GM18909 (cell line): Measurements from ENCODE around the gene RTP1.
"Not testable (repeated sequence)": the region's sequence is repeated elsewhere in the genome, so short reads cannot be mapped to it uniquely, and the experiment has no call there.

Experiments used
- ATAC-seq: cut with Tn5 transposase; IDR thresholded peaks from one replicate; pipeline ENCODE4 v1.9.1; 2021; ENCODE audit warnings: mild to moderate bottlenecking; ENCODE audit not compliant: unreplicated experiment, poor library complexity

RTP1 gene

DNA sequence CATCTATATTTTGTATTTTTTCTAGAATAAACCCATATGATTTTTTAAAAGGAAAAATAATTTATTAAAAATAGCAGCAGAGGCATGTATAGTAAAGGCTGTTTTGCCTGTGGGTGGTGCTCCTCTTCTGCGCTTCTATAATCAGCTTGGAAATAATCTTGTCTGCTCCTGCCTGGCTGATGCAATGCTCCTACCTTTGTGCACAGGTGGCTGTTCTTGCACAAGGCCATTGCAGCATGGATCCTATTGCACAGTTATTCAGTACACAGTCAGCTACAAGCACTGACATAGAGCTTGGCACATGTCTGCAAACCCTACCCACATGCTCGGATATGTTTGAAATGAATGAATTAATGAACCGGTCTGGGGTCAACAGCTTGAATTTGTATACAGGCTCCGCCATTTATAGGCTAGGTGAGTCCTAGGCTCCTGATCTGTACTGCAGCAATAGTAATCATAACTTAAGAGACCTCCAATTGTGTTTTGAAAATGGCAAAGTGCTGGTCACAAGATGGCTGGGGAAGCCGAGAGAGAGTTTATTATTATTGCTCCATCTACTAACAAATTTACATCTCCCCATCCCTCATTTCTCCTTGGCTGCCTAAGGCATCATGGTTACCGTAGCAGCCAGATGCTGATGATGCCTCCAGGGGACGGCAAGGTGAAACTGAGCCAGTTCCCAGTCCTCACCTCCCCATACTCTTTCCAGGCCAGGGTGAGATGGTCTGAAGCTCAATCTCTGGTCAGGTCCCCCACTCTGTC, 532 bp upstream of the RTP1 start:
- no peak for ATAC-seq

GRCh38 chr3:187198490-187198889, 1.2 kb downstream of the RTP1 start:
- ATAC-seq: no peak

DNA sequence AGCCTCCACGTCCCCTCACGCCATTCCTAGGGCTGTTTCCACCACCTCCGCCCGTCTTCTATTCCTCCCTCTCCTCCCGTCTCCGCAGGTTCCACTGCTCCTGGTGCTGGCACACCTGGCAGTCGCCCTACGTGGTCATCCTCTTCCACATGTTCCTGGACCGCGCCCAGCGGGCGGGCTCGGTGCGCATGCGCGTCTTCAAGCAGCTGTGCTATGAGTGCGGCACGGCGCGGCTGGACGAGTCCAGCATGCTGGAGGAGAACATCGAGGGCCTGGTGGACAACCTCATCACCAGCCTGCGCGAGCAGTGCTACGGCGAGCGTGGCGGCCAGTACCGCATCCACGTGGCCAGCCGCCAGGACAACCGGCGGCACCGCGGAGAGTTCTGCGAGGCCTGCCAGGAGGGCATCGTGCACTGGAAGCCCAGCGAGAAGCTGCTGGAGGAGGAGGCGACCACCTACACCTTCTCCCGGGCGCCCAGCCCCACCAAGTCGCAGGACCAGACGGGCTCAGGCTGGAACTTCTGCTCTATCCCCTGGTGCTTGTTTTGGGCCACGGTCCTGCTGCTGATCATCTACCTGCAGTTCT, 2.3 kb downstream of the RTP1 start:
- not testable (repeated sequence) for ATAC-seq

- no peak for ATAC-seq
Observed at GRCh38 chr3:187205683-187206082, 8.4 kb downstream of the RTP1 start.

DNA sequence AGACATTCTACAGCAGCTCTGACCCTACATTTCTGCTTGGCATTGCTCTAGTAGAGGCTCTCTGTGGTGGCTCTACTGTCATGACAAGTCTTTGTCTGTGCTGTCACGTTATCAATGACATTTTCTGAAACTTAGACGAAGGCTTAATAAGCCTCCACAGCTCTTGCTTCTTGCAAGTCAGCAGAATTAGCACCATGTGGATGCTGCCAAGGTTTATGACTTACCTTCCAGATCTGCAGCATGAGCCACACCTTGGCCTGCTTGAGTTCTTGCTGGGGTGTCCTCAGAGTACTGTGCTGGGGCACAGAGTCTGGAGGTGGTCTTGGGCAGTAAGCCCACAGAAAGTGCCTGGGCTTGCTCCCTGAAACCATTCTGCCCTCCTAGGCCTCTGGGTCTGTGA, 9.8 kb downstream of the RTP1 start:
- no peak for ATAC-seq

DNA sequence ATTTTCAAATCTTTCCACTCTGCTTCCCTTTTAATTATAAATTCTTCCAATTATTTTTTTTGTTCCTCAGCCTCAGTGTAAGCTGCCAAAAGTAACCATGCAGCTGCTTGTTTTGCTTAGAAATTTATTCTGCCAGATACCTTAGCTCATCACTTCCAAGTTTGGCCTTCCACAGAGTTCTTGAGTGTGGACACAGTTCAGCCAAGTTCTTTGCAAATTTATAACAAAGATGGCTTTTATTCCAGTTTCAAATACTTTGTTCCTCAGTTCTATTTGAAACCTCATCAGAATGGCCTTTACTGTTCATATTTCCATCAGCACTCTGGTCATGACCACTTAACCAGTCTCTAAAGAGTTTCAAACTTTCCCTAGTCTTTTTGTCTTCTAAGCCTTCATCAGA, 10.3 kb downstream of the RTP1 start:
- ATAC-seq: no peak

DNA sequence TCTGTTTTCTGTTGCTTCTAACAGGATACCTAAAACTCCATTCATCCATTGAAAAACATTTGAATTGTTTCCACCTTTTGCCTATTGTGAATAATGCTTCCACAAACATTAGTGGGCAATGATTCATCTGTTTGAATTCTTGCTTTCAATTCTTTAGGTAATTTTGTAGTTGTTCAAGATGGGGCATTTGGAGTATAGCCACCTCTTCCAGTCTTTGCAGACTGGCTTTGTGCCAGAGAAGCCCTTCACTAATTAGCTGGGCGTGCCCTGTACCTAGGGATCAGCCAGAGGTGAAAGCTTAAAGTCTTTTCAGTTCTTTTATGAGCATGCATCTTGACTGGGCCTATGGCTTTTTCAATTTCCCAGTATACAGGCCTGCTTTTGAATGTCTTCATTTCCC, 10.9 kb downstream of the RTP1 start:
- ATAC-seq: no peak

GRCh38 chr3:187209491-187209890, 12.2 kb downstream of the RTP1 start:
- ATAC-seq: no peak

- ATAC-seq: no peak
Observed at GRCh38 chr3:187210091-187210490, 12.8 kb downstream of the RTP1 start.

DNA sequence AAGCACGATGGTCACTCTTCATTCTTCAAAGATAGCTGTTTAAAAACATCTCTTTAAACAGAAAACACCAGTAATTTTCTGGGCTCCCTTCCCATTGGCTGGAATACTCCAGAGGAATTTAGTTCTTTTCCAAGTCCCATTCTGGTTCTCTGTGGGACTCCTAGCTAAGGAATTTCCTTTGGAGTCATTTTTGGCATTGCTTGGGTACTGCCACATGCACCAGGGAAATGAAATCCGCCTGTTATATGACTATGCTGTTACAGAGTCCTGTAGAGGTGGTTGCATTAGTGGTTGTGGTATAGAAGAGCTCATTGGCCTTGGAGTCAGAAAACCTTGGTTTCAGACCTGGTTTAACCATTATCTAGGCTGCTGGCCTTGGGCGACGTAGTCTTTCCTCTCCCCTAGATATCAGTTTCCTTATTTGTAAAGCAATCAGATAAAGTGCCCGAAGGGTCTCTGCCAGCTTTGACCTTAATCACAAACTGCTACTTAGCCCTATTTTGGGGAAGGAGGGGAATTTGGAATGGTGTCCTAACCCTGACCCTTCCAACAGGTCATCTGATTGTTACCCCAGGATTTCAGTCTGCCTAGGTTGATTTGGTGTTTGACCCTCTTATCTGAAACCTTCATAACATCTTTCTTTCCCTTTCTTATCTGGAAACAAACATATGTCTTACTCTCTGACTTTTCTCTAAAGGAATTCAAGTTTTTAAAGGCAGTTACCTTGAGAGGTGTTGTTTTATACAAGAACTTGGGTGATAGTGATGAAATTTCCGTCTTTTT, 13.4 kb downstream of the RTP1 start:
- peak; percentile 98 for ATAC-seq

DNA sequence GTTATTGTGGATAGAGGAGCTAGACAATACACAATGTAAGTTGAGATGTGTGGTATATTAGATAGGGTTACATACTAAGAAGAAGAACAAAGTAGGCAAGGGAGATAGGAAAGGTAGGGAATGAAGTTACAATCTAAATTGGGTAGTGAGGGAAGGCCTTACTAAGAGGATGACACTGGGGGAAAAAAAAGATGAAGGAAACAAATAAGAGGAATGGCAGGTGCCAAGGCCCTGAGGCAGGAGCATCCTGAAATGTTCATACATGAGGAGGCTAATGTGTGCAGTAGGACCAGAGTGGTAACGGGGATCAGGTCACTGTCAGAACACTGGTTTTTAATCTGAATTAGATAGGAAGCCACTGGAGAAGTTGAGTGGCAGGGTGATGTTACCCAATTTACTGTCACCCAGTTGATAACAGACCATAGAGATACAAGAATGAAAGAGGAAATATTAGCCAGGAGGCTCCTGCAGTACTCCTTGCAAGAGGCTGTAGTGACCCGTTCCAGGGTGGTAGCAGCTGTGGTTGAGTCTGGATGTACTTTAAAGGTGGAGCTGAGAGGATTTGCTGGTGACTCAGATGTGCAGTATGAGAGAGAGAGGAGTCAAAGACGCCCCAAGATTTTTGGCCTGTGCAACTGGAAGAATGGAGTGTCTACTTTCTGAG, 14.4 kb downstream of the RTP1 start:
- no peak for ATAC-seq

DNA sequence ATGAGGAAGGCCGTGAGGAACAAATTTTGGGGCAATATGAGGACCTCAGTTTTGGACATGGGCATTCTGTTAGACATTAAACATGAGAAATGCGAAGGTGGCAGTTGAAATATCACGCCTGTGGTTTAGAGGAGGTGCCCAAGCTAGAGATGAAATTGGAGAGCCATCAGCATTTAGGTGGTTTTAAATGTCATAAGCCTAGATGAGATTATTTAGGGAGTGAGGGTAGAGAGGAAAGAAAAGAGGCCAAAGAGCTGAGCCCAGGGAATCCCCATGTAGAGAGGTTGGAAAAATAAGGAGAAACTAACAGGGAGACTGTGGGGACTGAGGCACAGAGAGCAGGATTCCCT, 14.9 kb downstream of the RTP1 start:
- no peak for ATAC-seq

DNA sequence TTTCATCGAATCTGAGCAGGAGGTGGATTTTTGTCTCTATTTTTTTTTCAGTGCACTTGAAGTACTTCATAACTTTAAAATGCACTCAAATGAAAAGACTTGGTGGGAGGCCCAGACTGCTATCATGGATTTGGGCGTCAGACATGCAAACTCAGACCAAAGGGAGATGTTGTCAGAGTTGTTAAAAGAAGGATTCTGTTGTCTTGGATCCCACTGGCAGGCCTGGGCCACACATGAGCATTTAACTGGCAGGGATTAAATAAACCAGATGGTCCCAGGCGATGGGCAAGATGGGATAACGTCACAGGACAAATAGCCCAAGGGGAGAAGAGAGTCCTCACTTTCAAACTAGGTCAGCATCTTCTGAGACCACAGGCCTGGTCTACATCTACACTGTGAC, 15.4 kb downstream of the RTP1 start:
- ATAC-seq: no peak

GRCh38 chr3:187213616-187214015, 16.3 kb downstream of the RTP1 start:
- ATAC-seq: no peak

DNA sequence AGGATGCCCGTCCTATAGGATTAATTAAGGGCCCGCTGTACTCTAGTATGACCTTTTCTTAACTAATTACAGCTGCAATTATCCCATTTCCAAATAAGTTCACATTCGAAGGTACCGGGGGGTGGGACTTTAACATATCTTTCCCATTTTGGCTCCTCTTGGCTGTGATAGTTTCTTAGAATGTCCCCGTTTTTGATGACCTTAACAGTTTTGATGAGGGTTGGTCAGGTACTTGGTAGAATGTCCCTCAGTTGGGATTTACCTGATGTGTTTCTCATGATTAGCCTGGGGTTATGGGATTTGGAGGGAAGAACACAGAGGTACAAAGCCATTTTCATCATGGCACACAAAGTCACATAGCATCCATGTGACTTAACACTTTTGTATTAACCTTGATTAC, 18.2 kb downstream of the RTP1 start:
- ATAC-seq: no peak

GRCh38 chr3:187222801-187223200, 25.5 kb downstream of the RTP1 start:
- ATAC-seq: no peak

- no peak for ATAC-seq
Observed at GRCh38 chr3:187223799-187224198, 26.5 kb downstream of the RTP1 start.

DNA sequence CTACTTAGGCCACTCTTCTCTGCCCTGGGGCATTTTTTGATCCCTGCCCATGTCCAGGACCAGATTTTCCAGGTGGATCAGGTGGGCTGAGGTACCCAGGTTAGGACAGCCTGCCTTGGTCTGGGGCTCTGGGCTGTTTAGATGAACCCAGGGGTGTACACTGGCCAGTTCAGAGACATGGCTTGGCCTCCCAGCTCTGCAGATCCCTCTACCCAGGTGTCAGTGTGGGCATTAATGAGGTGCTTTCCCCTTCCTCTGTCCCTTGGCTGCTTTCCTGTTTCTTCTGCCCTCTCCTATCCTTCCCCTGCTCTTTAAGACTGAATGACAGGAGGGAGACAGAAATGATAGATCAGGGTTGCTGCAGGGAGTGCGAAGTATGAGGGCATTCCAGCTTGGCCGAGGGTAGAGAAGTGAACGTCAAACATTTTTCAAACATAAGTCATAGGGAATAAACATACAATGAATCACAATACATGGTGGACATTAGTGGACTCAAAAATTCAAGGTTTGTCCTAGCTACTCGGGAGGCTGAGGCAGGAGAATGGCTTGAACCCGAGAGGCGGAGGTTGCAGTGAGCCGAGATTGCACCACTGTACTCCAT, 30.5 kb downstream of the RTP1 start:
- ATAC-seq: no peak

DNA sequence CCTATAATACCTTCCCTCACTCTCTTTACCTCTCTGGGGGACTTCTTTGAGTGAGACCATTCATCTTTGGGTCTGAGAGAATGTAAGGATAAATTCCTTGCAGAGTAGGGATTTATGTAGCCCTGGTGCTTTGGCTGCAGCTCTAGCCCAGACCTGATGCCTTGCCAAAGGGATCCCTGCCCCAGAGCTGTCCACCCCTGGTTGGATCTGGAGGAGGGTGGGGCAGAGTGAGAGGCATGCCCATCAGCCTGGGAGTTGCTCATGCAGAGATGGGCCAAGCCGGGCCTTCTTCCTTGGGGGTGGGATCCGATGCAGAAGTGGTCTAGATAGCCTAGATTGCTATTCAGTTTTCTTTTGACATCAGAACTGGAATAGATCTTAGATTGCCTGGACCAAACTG, 31.5 kb downstream of the RTP1 start:
- ATAC-seq: no peak

DNA sequence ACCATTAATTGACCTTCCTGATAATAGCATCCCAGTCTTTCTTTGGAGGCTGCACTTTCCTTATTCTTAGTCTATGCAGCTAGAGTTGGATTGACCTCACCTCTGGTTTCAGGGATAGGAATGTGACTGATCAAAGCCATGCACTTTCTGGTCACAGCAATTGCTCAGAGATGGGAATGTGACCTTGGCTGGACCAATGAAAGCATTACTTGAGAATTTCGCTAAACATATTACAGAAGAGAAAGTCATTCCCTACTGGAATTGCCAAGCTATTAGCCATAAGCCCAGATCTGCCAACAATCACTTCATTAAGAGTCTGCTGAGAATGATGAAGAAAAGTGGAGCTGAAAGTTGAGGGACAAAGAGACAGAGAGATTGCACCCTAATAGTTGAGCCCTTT, 32.7 kb downstream of the RTP1 start:
- no peak for ATAC-seq

DNA sequence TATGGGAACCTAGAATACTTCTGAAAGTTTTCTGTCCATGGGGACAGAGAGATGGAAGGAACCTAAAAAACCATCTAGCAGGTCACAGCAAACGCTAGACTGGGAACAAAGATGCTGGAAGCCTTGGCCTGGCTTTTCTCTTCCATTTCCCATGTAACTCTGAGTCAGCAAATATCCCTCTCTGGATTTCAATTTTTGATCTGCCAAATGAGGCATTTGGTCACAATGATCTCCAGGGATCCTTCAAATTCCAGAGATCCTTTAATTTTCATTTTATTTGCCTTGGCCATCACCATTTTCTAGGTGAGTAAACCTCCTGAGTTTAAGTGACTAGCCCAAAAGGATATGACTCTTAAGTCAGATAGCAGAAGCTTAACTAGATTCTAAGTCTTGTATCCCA, 39.7 kb downstream of the RTP1 start:
- ATAC-seq: no peak
